HepG2 (cell line): ENCODE data around the gene ZFAND3. TPM values are rescaled to one million over a fixed set of nuclear protein-coding genes. Genes with fewer than 3 reads are reported as not detected.
A peak's percentile ranks its signal among the peaks of the same experiment; 100 is the strongest.

ENCODE experiments used
- BCL6 ChIP-seq: IDR thresholded peaks from 2 replicates; pipeline ENCODE4 v1.6.1; 2016; ENCODE audit warnings: missing genetic modification reagents, missing compliant biosample characterization
- HMG20A ChIP-seq: IDR thresholded peaks from 2 replicates; pipeline ENCODE4 v1.6.1; 2016; ENCODE audit warnings: borderline replicate concordance
- HNF4A ChIP-seq: sonication (generic); formaldehyde crosslinking; IDR thresholded peaks from 2 replicates; pipeline ENCODE4 v1.4.0; 2020; ENCODE audit warnings: missing genetic modification reagents
- HNRNPK ChIP-seq: fragments of 200-400 bp; formaldehyde crosslinking; IDR thresholded peaks from 2 replicates; pipeline ENCODE4 v1.6.1; 2018; ENCODE audit warnings: low read length, low read depth, moderate library complexity, mild to moderate bottlenecking; ENCODE audit not compliant: poor library complexity, severe bottlenecking
- IKZF5 ChIP-seq: IDR thresholded peaks from 2 replicates; pipeline ENCODE4 v1.6.1; 2018; ENCODE audit warnings: missing genetic modification reagents, mild to moderate bottlenecking, missing compliant biosample characterization
- KDM2A ChIP-seq: sonication (generic); formaldehyde crosslinking; IDR thresholded peaks from 2 replicates; pipeline ENCODE4 v1.4.0; 2020; ENCODE audit warnings: low read depth, missing genetic modification reagents, borderline replicate concordance
- MIER2 ChIP-seq: IDR thresholded peaks from 2 replicates; pipeline ENCODE4 v1.6.1; 2016; ENCODE audit warnings: missing biosample characterization, missing genetic modification reagents
- NR2F1 ChIP-seq, 2 experiments: fragments of 450-650 bp in 1 of 2; formaldehyde crosslinking in 1 of 2; IDR thresholded peaks; 2 replicates each; pipeline versions ENCODE4 v1.5.0 to v1.6.1; 2016 to 2020; ENCODE audit warnings: mild to moderate bottlenecking in 1 of 2, missing compliant biosample characterization in 1 of 2, missing genetic modification reagents in 1 of 2, moderate library complexity in 1 of 2
- NR2F6 ChIP-seq, 2 experiments: IDR thresholded peaks; 2 replicates each; pipeline ENCODE4 v1.6.1; 2016; ENCODE audit warnings: antibody characterized with exemption in 1 of 2, mild to moderate bottlenecking in 1 of 2
- POGK ChIP-seq: sonication (generic); formaldehyde crosslinking; conservative IDR thresholded peaks from 2 replicates; pipeline ENCODE4 v1.8.0; 2022; ENCODE audit warnings: mild to moderate bottlenecking, moderate library complexity, missing genetic modification reagents
- POGZ ChIP-seq: sonication (generic); formaldehyde crosslinking; IDR thresholded peaks from 2 replicates; pipeline ENCODE4 v1.4.0; 2020; ENCODE audit warnings: mild to moderate bottlenecking, missing genetic modification reagents
- RARA ChIP-seq: IDR thresholded peaks from 2 replicates; pipeline ENCODE4 v1.6.1; 2016; ENCODE audit warnings: missing genetic modification reagents, missing compliant biosample characterization
- RXRB ChIP-seq: IDR thresholded peaks from 2 replicates; pipeline ENCODE4 v1.6.1; 2016; ENCODE audit warnings: borderline replicate concordance, missing genetic modification reagents, missing compliant biosample characterization
- SAP130 ChIP-seq: IDR thresholded peaks from 2 replicates; pipeline ENCODE4 v1.6.1; 2016; ENCODE audit warnings: low read depth
- SIX1 ChIP-seq: sonication (generic); formaldehyde crosslinking; IDR thresholded peaks from 2 replicates; pipeline ENCODE4 v1.4.0; 2020; ENCODE audit warnings: missing genetic modification reagents, borderline replicate concordance
- SOX6 ChIP-seq, 2 experiments: fragments of 450-650 bp in 1 of 2; sonication (generic) in 1 of 2; formaldehyde crosslinking in 1 of 2; IDR thresholded peaks; 2 replicates each; pipeline versions ENCODE4 v1.4.0 to v1.6.1; 2017 to 2020; ENCODE audit warnings: antibody characterized with exemption in 1 of 2, mild to moderate bottlenecking in 1 of 2, missing genetic modification reagents in 1 of 2
- XBP1 ChIP-seq: sonication (generic); formaldehyde crosslinking; IDR thresholded peaks from 2 replicates; pipeline ENCODE4 v1.5.0; 2020; ENCODE audit warnings: missing genetic modification reagents
- ZBTB43 ChIP-seq: sonication (generic); formaldehyde crosslinking; conservative IDR thresholded peaks from 2 replicates; pipeline ENCODE4 v1.4.0; 2020; ENCODE audit warnings: missing genetic modification reagents
- ZNF260 ChIP-seq: sonication (generic); formaldehyde crosslinking; IDR thresholded peaks from 2 replicates; pipeline ENCODE4 v1.4.0; 2020; ENCODE audit warnings: missing genetic modification reagents, low read depth, mild to moderate bottlenecking, borderline replicate concordance
- ZNF292 ChIP-seq: sonication (generic); formaldehyde crosslinking; IDR thresholded peaks from 2 replicates; pipeline ENCODE4 v1.8.1; 2022; ENCODE audit warnings: mild to moderate bottlenecking, low read depth, missing genetic modification reagents, borderline replicate concordance
- ZNF614 ChIP-seq: IDR thresholded peaks from 2 replicates; pipeline ENCODE4 v1.6.1; 2018; ENCODE audit warnings: missing biosample characterization, missing genetic modification reagents, inconsistent platforms, borderline replicate concordance
- ZNF704 ChIP-seq: sonication (generic); formaldehyde crosslinking; IDR thresholded peaks from 2 replicates; pipeline ENCODE4 v1.8.1; 2023; ENCODE audit warnings: mild to moderate bottlenecking, inconsistent platforms, moderate library complexity, missing genetic modification reagents, borderline replicate concordance
- ZNF839 ChIP-seq: sonication (generic); formaldehyde crosslinking; IDR thresholded peaks from 2 replicates; pipeline ENCODE4 v1.4.0; 2020; ENCODE audit warnings: missing genetic modification reagents, mild to moderate bottlenecking, borderline replicate concordance
- ZNF841 ChIP-seq: sonication (generic); formaldehyde crosslinking; IDR thresholded peaks from 2 replicates; pipeline ENCODE4 v1.8.1; 2023; ENCODE audit warnings: missing genetic modification reagents, borderline replicate concordance
- polyA plus RNA-seq, 8 experiments: library from polyadenylated mRNA; depleted of rRNA in 3 of 8; stranded (reverse) in 7 of 8; unstranded in 1 of 8; fragments of >200 nt; fragmentation: Illumina TruSeq in 4 of 8; extraction: Trizol in 4 of 8; gene quantifications; 2 replicates each; pipeline versions ENCODE4 v1.2.1 to v1.2.3, GENCODE V29; 2011 to 2016; ENCODE audit warnings: low read depth in 4 of 8, missing spikeins in 1 of 8, mixed read lengths in 1 of 8; ENCODE audit not compliant: insufficient read depth in 1 of 8
- total RNA-seq, 5 experiments: library from RNA; depleted of rRNA; stranded (reverse); fragments of >200 nt; fragmentation: Illumina TruSeq; extraction: Trizol; gene quantifications; 2 replicates each; pipeline ENCODE4 v1.2.3, GENCODE V29; 2016; ENCODE audit warnings: low read depth in 1 of 5

Gene ZFAND3
- total and polyA plus RNA-seq, 2 of the 13 experiments (the other 11 are each of a cell fraction or from before 2014, with no cell fraction given), result 16.4 to 17.1 TPM

GRCh38 chr6:38078671-38079070, 259.1 kb downstream of the ZFAND3 start (continued):
- peak; percentile 87 for TF ChIP-seq POGZ (CRISPR knock-in tag)
- no peak for TF ChIP-seq ZNF841 (CRISPR knock-in tag)
- TF ChIP-seq IKZF5 (CRISPR knock-in tag), result peak; percentile 55; the same call in 1 of the 2 replicates
- no peak for TF ChIP-seq XBP1 (CRISPR knock-in tag)
- TF ChIP-seq POGK (CRISPR knock-in tag), result no peak
- no peak for TF ChIP-seq ZNF260 (CRISPR knock-in tag)
- peak in 1 of 2 experiments; percentile 80; a peak in 3 of 4 replicates for TF ChIP-seq NR2F1 (CRISPR knock-in tag; IDR thresholded peaks at IDR 0.05)
- TF ChIP-seq SIX1 (CRISPR knock-in tag), result no peak
- TF ChIP-seq ZNF839, result no peak
- peak; percentile 76 for TF ChIP-seq NR2F6 (IDR thresholded peaks at IDR 0.05)
- peak; percentile 51; the same call in 1 of the 2 replicates for TF ChIP-seq NR2F6 (CRISPR knock-in tag; IDR thresholded peaks at IDR 0.05)
- TF ChIP-seq HNRNPK, result no peak
- 0 out of 2 replicates have a peak, but pooled peaks have one; percentile 25 for TF ChIP-seq MIER2 (CRISPR knock-in tag)
- TF ChIP-seq ZNF704 (CRISPR knock-in tag), result no peak
- peak; percentile 41; the same call in 1 of the 2 replicates for TF ChIP-seq BCL6
- peak; percentile 53; the same call in 1 of the 2 replicates for TF ChIP-seq RXRB
- peak; percentile 68 for TF ChIP-seq SAP130 (CRISPR knock-in tag)
- 0 out of 2 replicates have a peak, but pooled peaks have one; percentile 31 for TF ChIP-seq ZNF292 (CRISPR knock-in tag)
- peak; percentile 62; the same call in 1 of the 2 replicates for TF ChIP-seq HMG20A (CRISPR knock-in tag)
- TF ChIP-seq ZBTB43, result 0 out of 2 replicates have a peak, but pooled peaks have one; percentile 28
- no peak for TF ChIP-seq KDM2A (CRISPR knock-in tag)
- no peak for TF ChIP-seq SOX6 (IDR thresholded peaks at IDR 0.05)
- TF ChIP-seq SOX6 (CRISPR knock-in tag; IDR thresholded peaks at IDR 0.05), result peak; percentile 21; the same call in 1 of the 2 replicates
- TF ChIP-seq HNF4A (CRISPR knock-in tag), result peak; percentile 66
- TF ChIP-seq RARA, result peak; percentile 75
- TF ChIP-seq ZNF614 (CRISPR knock-in tag), result peak; percentile 55; the same call in 1 of the 2 replicates
